HTERT RPE-1 (cell line): Measurements from ENCODE around the gene DPP6.

Experiments
- in situ Hi-C: fragments of 300-500 bp; cut with MboI; formaldehyde crosslinking; loops from 4 replicates; pipeline ENCODE4 v1.14.3; 2020; ENCODE audit warnings: low sequenced_read_pairs

DPP6 gene

GRCh38 chr7:154844955-154845354, 792.8 kb downstream of the DPP6 start:
- in situ Hi-C loops = no loop called here

GRCh38 chr7:154848464-154848863, 796.3 kb downstream of the DPP6 start:
- in situ Hi-C loops = no loop called here

- in situ Hi-C loops = no loop called here
Observed at GRCh38 chr7:154852205-154852604, 800.0 kb downstream of the DPP6 start.

GRCh38 chr7:154853063-154853726, 801.0 kb downstream of the DPP6 start:
- in situ Hi-C loops = no loop called here

- in situ Hi-C loops = no loop called here
Observed at GRCh38 chr7:154853727-154854095, 801.5 kb downstream of the DPP6 start.

GRCh38 chr7:154854836-154855235, 802.6 kb downstream of the DPP6 start:
- in situ Hi-C loops = no loop called here

- in situ Hi-C loops = no loop called here
Observed at GRCh38 chr7:154855366-154855765, 803.2 kb downstream of the DPP6 start.

- in situ Hi-C loops = no loop called here
Observed at GRCh38 chr7:154856733-154857132, 804.5 kb downstream of the DPP6 start.

GRCh38 chr7:154857240-154857639, 805.0 kb downstream of the DPP6 start:
- in situ Hi-C loops = no loop called here

GRCh38 chr7:154857728-154858681, 805.8 kb downstream of the DPP6 start:
- in situ Hi-C loops = no loop called here

- in situ Hi-C loops = no loop called here
Observed at GRCh38 chr7:154858836-154859537, 806.8 kb downstream of the DPP6 start.

GRCh38 chr7:154859747-154860620, 807.8 kb downstream of the DPP6 start:
- in situ Hi-C loops = no loop called here

GRCh38 chr7:154860621-154861375, 808.6 kb downstream of the DPP6 start:
- in situ Hi-C loops = no loop called here

GRCh38 chr7:154861589-154861988, 809.4 kb downstream of the DPP6 start:
- in situ Hi-C loops = no loop called here

GRCh38 chr7:154862153-154862791, 810.1 kb downstream of the DPP6 start:
- in situ Hi-C loops = no loop called here

- in situ Hi-C loops = no loop called here
Observed at GRCh38 chr7:154863766-154864522, 811.7 kb downstream of the DPP6 start.

- in situ Hi-C loops = no loop called here
Observed at GRCh38 chr7:154864523-154864891, 812.3 kb downstream of the DPP6 start.

GRCh38 chr7:154865984-154866685, 813.9 kb downstream of the DPP6 start:
- in situ Hi-C loops = no loop called here
